Upper lobe of left lung (tissue), 6 donors: Measurements from ENCODE around the gene PIN4. TPM values are rescaled to one million over a fixed set of nuclear protein-coding genes. Genes with fewer than 3 reads are reported as not detected.

Source experiments
- ATAC-seq, 2 donors: fragments of 200-7000 bp; cut with Tn5 transposase; one replicate each; pipeline ENCODE4 v1.9.1; 2022; ENCODE audit warnings: mild to moderate bottlenecking in 2 of 2, moderate library complexity in 2 of 2; ENCODE audit not compliant: low FRiP score in 2 of 2
- DNase-seq, 2 donors: peaks; one replicate each; pipeline ENCODE4 v3.0.0-alpha.2; 2019 to 2020
- H3K27ac ChIP-seq, 4 donors: fragments of 200-600 bp; sonication (generic); one replicate each; pipeline ENCODE4 v1.5.1; 2016 to 2019
- H3K27me3 ChIP-seq, 4 donors: fragments of 200-600 bp; sonication (generic); one replicate each; pipeline ENCODE4 v1.5.1; 2017 to 2019
- H3K36me3 ChIP-seq, 4 donors: fragments of 200-600 bp; sonication (generic); one replicate each; pipeline ENCODE4 v1.5.1; 2016 to 2019
- H3K4me1 ChIP-seq, 4 donors: fragments of 200-600 bp; sonication (generic); one replicate each; pipeline ENCODE4 v1.5.1; 2018 to 2019
- H3K4me3 ChIP-seq, 4 donors: fragments of 200-600 bp; sonication (generic); one replicate each; pipeline ENCODE4 v1.5.1; 2017 to 2019; ENCODE audit warnings: mild to moderate bottlenecking in 2 of 4, moderate library complexity in 1 of 4
- H3K9me3 ChIP-seq, 4 donors: fragments of 200-600 bp; sonication (generic); one replicate each; pipeline ENCODE4 v1.5.1; 2018 to 2019
- CTCF ChIP-seq, 6 experiments: fragments of 450-650 bp in 4 of 6; fragments of 200-600 bp in 2 of 6; sonication (generic) in 2 of 6; IDR thresholded peaks; one replicate each; pipeline ENCODE4 v1.5.1; 2016 to 2019; ENCODE audit warnings: antibody characterized with exemption in 6 of 6
- EP300 ChIP-seq, 4 donors: sonication (generic); formaldehyde crosslinking; IDR thresholded peaks; one replicate each; pipeline ENCODE4 v1.5.1; 2017; ENCODE audit warnings: antibody characterized with exemption in 4 of 4, control low read depth in 2 of 4
- POLR2A ChIP-seq, 4 donors: fragments of 450-650 bp; IDR thresholded peaks; one replicate each; pipeline ENCODE4 v1.5.1; 2016 to 2017; ENCODE audit warnings: antibody characterized with exemption in 4 of 4, mild to moderate bottlenecking in 2 of 4
- POLR2AphosphoS5 ChIP-seq, 2 donors: sonication (generic); formaldehyde crosslinking; IDR thresholded peaks; one replicate each; pipeline ENCODE4 v1.5.1; 2017; ENCODE audit warnings: antibody characterized with exemption in 2 of 2
- WGBS, 2 donors: methylation state at CpG; one replicate each; pipeline ENCODE4 v1.1.5; 2017 to 2018; 5-methylcytosine and 5-hydroxymethylcytosine counted together
- total RNA-seq, 6 donors: library from RNA; depleted of rRNA in 4 of 6; stranded (reverse); fragments of >200 nt in 4 of 6; gene quantifications; one replicate each; pipeline versions ENCODE4 v1.1.0 to v1.2.1, GENCODE V29; 2016 to 2021
- donor health status: DM: no; HTN: no; CAD: no; lungs with moderate emphysema.
- donor health status: DM: no; HTN: yes; CAD: no; lungs with severe emphysema.

The PIN4 gene
- total RNA-seq, 6 donors from 2014 or later: 3.1 to 23.2 (median 7.2) TPM

GRCh38 chrX:72143609-72143907 is 38.0 kb upstream of the PIN4 start:
- TF ChIP-seq CTCF (IDR thresholded peaks at IDR 0.05): no peak
- TF ChIP-seq POLR2AphosphoS5 (IDR thresholded peaks at IDR 0.05): no peak
- ATAC-seq (no peak), DNase-seq (no peak)
- H3K4me1 ChIP-seq: no peaks in the 10 kb centered on the region
- H3K4me3 ChIP-seq: no peak overlapping the region
- no peaks in the 10 kb centered on the region for H3K27me3 ChIP-seq
- 73 to 80% methylated on average over 1 to 2 of the region's 2 CpGs for WGBS, 2 donors
- H3K9me3 ChIP-seq: no peaks in the 10 kb centered on the region
- no peak overlapping the region for H3K27ac ChIP-seq
- peaks cover 0 to 3% (median 0%) of the 10 kb centered on the region in 4 donors for H3K36me3 ChIP-seq

DNA sequence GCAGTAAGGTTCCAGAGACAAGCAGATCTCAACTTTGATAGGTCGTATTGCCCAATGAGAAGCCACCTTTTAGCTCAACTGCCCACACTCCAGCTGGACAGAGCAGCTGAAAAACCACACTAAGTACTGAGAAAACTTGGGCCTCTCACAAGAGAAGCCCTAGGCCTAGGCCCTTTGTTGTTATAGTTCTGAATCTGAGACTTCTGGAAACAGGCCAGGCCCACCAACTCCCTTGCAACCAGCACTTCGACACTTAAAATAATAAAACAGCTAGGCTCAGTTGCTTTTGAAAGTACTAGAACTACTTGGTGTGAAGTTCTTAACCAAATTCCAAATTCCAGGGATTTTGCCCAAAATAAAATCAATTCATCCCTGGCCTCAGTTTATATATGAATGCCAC is 36.4 kb upstream of the PIN4 start:
- no peaks in the 10 kb centered on the region for H3K27me3 ChIP-seq
- H3K4me3 ChIP-seq: no peak overlapping the region
- H3K36me3 ChIP-seq: no peaks in the 10 kb centered on the region
- no peaks in the 10 kb centered on the region for H3K9me3 ChIP-seq
- ATAC-seq (no peak), DNase-seq (no peak)
- no peaks in the 10 kb centered on the region for H3K4me1 ChIP-seq
- 39% methylated on average over 2 of the region's 2 CpGs; no CpG with 5 or more reads in 1 of the 2 donors for WGBS, 2 donors
- H3K27ac ChIP-seq: no peak overlapping the region
- no peak for TF ChIP-seq CTCF (IDR thresholded peaks at IDR 0.05)
- no peak for TF ChIP-seq EP300 (IDR thresholded peaks at IDR 0.05)
- TF ChIP-seq POLR2AphosphoS5 (IDR thresholded peaks at IDR 0.05): no peak
- TF ChIP-seq POLR2A (IDR thresholded peaks at IDR 0.05): no peak

DNA sequence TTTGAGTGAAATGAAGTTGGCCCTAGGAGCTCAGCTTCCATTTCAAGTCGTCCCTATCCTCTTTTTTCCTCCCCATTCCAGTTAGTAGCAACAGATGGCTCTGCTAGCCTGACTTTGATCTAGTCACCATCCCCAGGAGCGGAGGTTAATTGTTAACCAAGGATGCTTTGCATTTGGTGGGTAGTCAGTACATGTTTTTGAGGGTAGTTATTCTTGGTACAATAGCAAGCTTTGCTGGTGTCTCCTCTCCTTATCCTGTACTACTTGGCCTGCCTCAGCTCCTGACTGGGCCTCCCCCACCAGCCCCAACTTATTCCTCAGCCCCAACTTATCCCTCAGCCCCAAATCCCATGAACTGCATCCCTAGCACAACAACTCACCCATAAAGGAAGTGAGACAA is 35.0 kb upstream of the PIN4 start:
- 68 to 85% methylated on average over 2 of the region's 2 CpGs for WGBS, 2 donors

GRCh38 chrX:72158773-72159172 is 22.8 kb upstream of the PIN4 start:
- H3K4me1 ChIP-seq: no peaks in the 10 kb centered on the region
- no peaks in the 10 kb centered on the region for H3K36me3 ChIP-seq
- H3K9me3 ChIP-seq: no peaks in the 10 kb centered on the region
- ATAC-seq: no peak
- no peak for TF ChIP-seq CTCF (IDR thresholded peaks at IDR 0.05)
- no peak for TF ChIP-seq EP300 (IDR thresholded peaks at IDR 0.05)
- TF ChIP-seq POLR2A (IDR thresholded peaks at IDR 0.05): no peak
- TF ChIP-seq POLR2AphosphoS5 (IDR thresholded peaks at IDR 0.05): no peak
- H3K4me3 ChIP-seq: no peak overlapping the region
- H3K27me3 ChIP-seq: no peaks in the 10 kb centered on the region
- no peak overlapping the region for H3K27ac ChIP-seq
- 85 to 100% methylated on average over 1 to 3 of the region's 3 CpGs for WGBS, 2 donors
- DNase-seq: no peak

More for the DNA sequence above, 35.0 kb upstream of the PIN4 start:
- ATAC-seq (no peak), DNase-seq (no peak)
- H3K27ac ChIP-seq: no peak overlapping the region
- TF ChIP-seq POLR2AphosphoS5 (IDR thresholded peaks at IDR 0.05) (no peak), CTCF (IDR thresholded peaks at IDR 0.05) (no peak), POLR2A (IDR thresholded peaks at IDR 0.05) (no peak), EP300 (IDR thresholded peaks at IDR 0.05) (no peak)
- no peaks in the 10 kb centered on the region for H3K9me3 ChIP-seq
- no peaks in the 10 kb centered on the region for H3K36me3 ChIP-seq
- H3K4me1 ChIP-seq: no peaks in the 10 kb centered on the region
- H3K27me3 ChIP-seq: no peaks in the 10 kb centered on the region
- no peak overlapping the region for H3K4me3 ChIP-seq

DNA sequence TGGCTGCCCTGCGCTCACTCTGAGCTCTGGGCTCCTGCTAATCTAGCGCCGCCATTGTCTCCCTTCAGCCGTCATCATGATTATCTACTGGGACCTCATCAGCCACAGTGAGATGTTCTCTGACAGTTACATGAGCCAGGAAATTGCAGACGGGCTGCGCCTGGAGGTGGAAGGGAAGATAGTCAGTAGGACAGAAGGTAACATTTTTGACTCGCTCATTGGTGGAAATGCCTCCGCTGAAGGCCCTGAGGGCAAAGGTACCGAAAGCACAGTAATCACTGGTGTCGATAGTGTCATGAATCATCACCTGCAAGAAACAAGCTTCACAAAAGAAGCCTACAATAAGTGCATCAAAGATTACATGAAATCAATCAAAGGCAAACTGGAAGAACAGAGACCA is 21.8 kb upstream of the PIN4 start:
- no peak for TF ChIP-seq CTCF (IDR thresholded peaks at IDR 0.05)
- TF ChIP-seq POLR2A (IDR thresholded peaks at IDR 0.05): no peak
- TF ChIP-seq EP300 (IDR thresholded peaks at IDR 0.05): no peak
- no peak for TF ChIP-seq POLR2AphosphoS5 (IDR thresholded peaks at IDR 0.05)

More for the DNA sequence above, 21.8 kb upstream of the PIN4 start:
- no peak overlapping the region for H3K27ac ChIP-seq
- no peak for ATAC-seq
- no peaks in the 10 kb centered on the region for H3K27me3 ChIP-seq
- no peaks in the 10 kb centered on the region for H3K4me1 ChIP-seq
- H3K36me3 ChIP-seq: no peaks in the 10 kb centered on the region
- no peaks in the 10 kb centered on the region for H3K9me3 ChIP-seq
- no peak for DNase-seq
- 79 to 89% methylated on average over 10 of the region's 10 CpGs for WGBS, 2 donors
- no peak overlapping the region for H3K4me3 ChIP-seq
